Heart left ventricle (tissue), 13 donors: ENCODE results near the gene MTPN.

Source experiments
- CTCF ChIP-seq, 12 donors: fragments of 200-600 bp; sonication (generic) in 4 of 12; IDR thresholded peaks; one replicate each; pipeline versions ENCODE4 v1.5.0 to v1.8.0; 2018 to 2022; ENCODE audit warnings: antibody characterized with exemption in 12 of 12, mild to moderate bottlenecking in 5 of 12
- POLR2A ChIP-seq, 2 donors: fragments of 450-650 bp; IDR thresholded peaks; one replicate each; pipeline ENCODE4 v1.6.1; 2017; ENCODE audit warnings: antibody characterized with exemption in 2 of 2, mild to moderate bottlenecking in 2 of 2, moderate library complexity in 2 of 2
- donor health status: ischemic (EF 13 %, LVEDD 7.1; RV severe dilation, severe dysfunction).
- donor health status: DM: no; HTN: yes; CAD: no.
- donor health status: DM: no; HTN: no; CAD: no.
- donor health status: ischemic (EF 25% LVEDD 6.9; RV normal size, moderate dysfunction).
- donor health status: ischemic (EF 25% LVEDD 5.7; RV mildly dilated, moderate dysfunction).
- donor health status: ischemic (EF 35%, LVEDD 5.7; RV mildly dilated, moderate dysfunction).
- donor health status: nonischemic (EF 11% LVEDD 7.7; RV severe dilation, severe dysfunction).
- donor health status: DM: yes; HTN: yes; CAD: no.
- donor health status: PGD.
- donor health status: ischemic (EF 29% LVEDD 5.4; RV normal size, mild dysfunction).
- donor health status: nonischemic (EF 23%, LVEDD 6.1; RV moderate dilation, normal function).

GRCh38 chr7:135977007-135977741 is at the start of gene MTPN:
- TF ChIP-seq CTCF (IDR thresholded peaks at IDR 0.05) (no peak), POLR2A (IDR thresholded peaks at IDR 0.05) (peak in 1 of 2 donors; percentile 70)
